HCT116 (cell line): ENCODE measurements around the gene STK11.

ENCODE experiments used
- CEBPB ChIP-seq: IDR thresholded peaks from 2 replicates; pipeline ENCODE4 v1.6.1; 2012; ENCODE audit warnings: low read depth
- EZH2 ChIP-seq: fragments of 200-600 bp; sonication (generic); IDR thresholded peaks from 2 replicates; pipeline ENCODE4 v1.6.1; 2017; ENCODE audit warnings: antibody characterized with exemption, mixed run types
- EZH2phosphoT487 ChIP-seq: fragments of 200-600 bp; IDR thresholded peaks from 2 replicates; pipeline ENCODE4 v1.6.1; 2018; ENCODE audit warnings: antibody characterized with exemption, borderline replicate concordance
- POLR2A ChIP-seq: IDR thresholded peaks from 2 replicates; pipeline ENCODE4 v1.7.0; 2011; ENCODE audit warnings: borderline replicate concordance; ENCODE audit not compliant: insufficient read depth, insufficient read length; ENCODE audit errors: extremely low read depth
- POLR2AphosphoS5 ChIP-seq: IDR thresholded peaks from 2 replicates; pipeline ENCODE4 v1.6.1; 2011; ENCODE audit warnings: mild to moderate bottlenecking, low read depth, low read length, moderate library complexity
- RAD21 ChIP-seq: IDR thresholded peaks from 2 replicates; pipeline ENCODE4 v1.6.1; 2012; ENCODE audit warnings: low read depth, mild to moderate bottlenecking
- SIN3A ChIP-seq: IDR thresholded peaks from 2 replicates; pipeline ENCODE4 v1.6.1; 2012; ENCODE audit warnings: low read depth
- SP1 ChIP-seq: IDR thresholded peaks from 2 replicates; pipeline ENCODE4 v1.6.1; 2012; ENCODE audit warnings: low read depth
- SRF ChIP-seq: IDR thresholded peaks from 2 replicates; pipeline ENCODE4 v1.6.1; 2012; ENCODE audit warnings: low read depth
- TF ChIP-seq, protein P1 (sequence below), 3 experiments: fragments of 200-600 bp in 1 of 3; sonication (generic) in 1 of 3; IDR thresholded peaks in 2 of 3; conservative IDR thresholded peaks in 1 of 3; 2 replicates each; pipeline ENCODE4 v1.5.1; 2012 to 2017; ENCODE audit warnings: low read depth in 2 of 3, low read length in 2 of 3, antibody characterized with exemption in 1 of 3, borderline replicate concordance in 1 of 3, control low read depth in 1 of 3, mild to moderate bottlenecking in 1 of 3, mixed read lengths in 1 of 3, mixed run types in 1 of 3, moderate library complexity in 1 of 3; ENCODE audit not compliant: insufficient read depth in 1 of 3
- TF ChIP-seq, protein P2 (sequence below): IDR thresholded peaks from 2 replicates; pipeline ENCODE4 v1.6.1; 2012; ENCODE audit warnings: low read depth

DNA sequence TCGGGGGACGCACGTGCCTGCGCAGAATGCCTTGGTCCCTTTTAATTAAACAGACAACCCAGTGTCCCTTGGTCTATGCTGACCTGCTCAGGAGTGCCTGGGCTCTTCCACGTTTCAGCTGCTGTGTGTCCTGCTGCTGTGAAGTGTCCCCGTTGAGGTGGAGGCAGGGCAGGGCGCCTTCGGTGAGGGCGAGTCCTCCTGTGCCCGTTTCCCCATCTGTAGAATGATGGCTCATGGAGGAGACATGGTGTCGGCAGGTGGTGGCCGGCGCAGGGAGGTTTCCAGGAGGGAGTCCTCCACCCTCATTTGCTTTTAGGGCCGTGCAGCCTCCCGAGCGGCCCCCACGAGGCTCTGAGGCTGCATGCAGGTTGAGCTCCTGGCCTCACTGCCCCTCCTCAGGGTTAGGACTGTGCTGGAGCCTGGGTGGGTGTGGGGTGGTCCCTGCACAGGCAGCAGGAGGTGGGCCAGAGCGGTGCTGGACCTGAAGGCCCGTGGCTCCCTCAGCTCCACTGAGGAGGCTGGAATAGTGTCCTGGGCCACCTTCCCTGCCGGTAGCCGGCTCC, 8.8 kb downstream of the STK11 start:
- TF ChIP-seq, protein P1, sequence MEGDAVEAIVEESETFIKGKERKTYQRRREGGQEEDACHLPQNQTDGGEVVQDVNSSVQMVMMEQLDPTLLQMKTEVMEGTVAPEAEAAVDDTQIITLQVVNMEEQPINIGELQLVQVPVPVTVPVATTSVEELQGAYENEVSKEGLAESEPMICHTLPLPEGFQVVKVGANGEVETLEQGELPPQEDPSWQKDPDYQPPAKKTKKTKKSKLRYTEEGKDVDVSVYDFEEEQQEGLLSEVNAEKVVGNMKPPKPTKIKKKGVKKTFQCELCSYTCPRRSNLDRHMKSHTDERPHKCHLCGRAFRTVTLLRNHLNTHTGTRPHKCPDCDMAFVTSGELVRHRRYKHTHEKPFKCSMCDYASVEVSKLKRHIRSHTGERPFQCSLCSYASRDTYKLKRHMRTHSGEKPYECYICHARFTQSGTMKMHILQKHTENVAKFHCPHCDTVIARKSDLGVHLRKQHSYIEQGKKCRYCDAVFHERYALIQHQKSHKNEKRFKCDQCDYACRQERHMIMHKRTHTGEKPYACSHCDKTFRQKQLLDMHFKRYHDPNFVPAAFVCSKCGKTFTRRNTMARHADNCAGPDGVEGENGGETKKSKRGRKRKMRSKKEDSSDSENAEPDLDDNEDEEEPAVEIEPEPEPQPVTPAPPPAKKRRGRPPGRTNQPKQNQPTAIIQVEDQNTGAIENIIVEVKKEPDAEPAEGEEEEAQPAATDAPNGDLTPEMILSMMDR (IDR thresholded peaks at IDR 0.05 in 2 of 3, conservative IDR thresholded peaks at IDR 0.05 in 1 of 3; ENCODE audit: borderline replicate concordance in 1 of 3, insufficient read depth in 1 of 3, low read depth in 2 of 3, low read length in 2 of 3): no peak
- TF ChIP-seq SRF (no peak), POLR2AphosphoS5 (no peak), CEBPB (no peak), POLR2A (no peak), EZH2 (no peak), EZH2phosphoT487 (no peak), SIN3A (no peak), SP1 (no peak), RAD21 (no peak)
- TF ChIP-seq, protein P2, sequence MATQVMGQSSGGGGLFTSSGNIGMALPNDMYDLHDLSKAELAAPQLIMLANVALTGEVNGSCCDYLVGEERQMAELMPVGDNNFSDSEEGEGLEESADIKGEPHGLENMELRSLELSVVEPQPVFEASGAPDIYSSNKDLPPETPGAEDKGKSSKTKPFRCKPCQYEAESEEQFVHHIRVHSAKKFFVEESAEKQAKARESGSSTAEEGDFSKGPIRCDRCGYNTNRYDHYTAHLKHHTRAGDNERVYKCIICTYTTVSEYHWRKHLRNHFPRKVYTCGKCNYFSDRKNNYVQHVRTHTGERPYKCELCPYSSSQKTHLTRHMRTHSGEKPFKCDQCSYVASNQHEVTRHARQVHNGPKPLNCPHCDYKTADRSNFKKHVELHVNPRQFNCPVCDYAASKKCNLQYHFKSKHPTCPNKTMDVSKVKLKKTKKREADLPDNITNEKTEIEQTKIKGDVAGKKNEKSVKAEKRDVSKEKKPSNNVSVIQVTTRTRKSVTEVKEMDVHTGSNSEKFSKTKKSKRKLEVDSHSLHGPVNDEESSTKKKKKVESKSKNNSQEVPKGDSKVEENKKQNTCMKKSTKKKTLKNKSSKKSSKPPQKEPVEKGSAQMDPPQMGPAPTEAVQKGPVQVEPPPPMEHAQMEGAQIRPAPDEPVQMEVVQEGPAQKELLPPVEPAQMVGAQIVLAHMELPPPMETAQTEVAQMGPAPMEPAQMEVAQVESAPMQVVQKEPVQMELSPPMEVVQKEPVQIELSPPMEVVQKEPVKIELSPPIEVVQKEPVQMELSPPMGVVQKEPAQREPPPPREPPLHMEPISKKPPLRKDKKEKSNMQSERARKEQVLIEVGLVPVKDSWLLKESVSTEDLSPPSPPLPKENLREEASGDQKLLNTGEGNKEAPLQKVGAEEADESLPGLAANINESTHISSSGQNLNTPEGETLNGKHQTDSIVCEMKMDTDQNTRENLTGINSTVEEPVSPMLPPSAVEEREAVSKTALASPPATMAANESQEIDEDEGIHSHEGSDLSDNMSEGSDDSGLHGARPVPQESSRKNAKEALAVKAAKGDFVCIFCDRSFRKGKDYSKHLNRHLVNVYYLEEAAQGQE: no peak
